Activated gamma-delta T cell treated with Interleukin-2 at 50 U/mL for 16 hours (primary cell): ENCODE data around the gene EXOSC7.
"Not testable (repeated sequence)": the region's sequence is repeated elsewhere in the genome, so short reads cannot be mapped to it uniquely, and the experiment has no call there.

Source experiments
- DNase-seq: peaks from one replicate; pipeline ENCODE4 v3.0.0-alpha.2; 2020

The EXOSC7 gene

DNA sequence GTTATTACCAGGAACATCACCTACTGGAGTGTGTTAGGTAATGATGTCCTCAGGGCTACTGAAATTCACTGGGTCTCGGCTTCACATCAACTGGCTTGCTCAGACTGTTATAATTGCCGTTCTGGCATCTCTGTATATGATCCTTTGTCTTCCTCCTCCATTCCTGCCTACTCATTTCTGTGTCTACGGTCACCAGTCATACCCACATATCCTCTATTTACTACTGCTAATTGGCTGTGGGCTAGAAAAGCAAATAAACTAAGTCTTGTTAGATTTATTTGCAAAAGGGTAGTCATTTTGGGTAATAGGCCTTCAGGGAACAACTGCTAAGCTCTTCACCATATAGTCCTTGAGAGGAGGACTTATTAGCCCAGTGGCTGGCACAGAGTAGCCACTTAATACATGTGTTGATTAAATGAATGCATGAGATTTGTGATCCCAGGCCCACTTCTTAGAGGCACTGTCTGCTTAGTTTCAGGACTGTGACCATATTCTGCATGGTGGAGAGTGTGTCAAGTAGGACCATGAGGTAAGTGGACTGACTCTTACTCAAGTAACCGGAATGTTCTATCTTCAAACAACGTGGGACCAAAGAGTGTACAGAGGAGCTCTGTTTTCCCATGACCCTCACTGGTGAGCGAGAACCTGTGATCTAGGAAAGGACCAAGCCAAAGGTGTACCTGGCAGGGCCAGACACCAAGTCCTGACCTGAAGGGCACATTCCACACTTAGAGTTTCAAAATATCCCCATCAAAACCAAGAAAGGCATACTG is 13.2 kb upstream of the EXOSC7 start:
- no peak for DNase-seq

- no peak for DNase-seq
These were observed 12.3 kb upstream of the EXOSC7 start for GRCh38 chr3:44963571-44964325.

DNA sequence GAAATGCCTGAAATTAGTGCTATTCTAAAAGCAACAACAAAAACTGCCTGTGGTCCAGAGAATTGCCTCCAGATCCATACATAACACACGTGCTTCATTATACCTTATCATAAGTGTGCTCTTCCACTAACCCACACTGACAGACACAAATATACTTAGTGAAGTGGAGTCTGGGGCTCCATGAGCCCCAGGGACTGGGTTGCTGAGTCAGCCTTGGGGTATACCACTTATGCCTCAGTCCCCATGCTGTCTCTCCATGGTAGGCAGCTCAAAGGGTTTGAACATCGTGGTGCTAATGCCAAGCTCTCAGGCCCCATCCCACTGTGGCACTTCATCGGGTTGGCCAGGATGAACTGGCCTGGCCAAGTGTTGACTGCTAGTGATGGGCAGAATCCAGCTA is 10.9 kb upstream of the EXOSC7 start:
- DNase-seq: no peak

DNA sequence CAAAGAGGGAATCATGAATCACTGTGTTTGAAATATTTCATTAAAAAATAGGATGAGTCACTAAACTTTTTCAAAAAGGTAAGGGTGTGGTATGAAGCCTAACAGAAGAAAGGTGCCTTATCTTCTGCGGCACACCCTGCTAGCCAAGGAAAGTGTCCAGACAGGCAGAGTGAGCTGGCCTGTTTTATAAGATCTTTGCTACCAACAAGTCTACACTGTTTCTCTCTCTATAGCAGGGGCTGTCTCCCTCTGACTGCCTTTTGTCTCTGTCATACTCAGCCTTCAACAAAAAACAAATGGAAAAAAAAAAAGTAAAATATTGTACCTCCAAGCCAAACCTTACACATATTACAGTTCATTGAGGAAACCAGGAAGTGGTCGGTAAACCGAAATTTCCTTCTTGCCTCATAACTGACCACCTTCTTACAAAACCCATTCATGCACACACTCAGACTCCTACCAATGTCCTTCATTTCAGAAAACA is 9.2 kb upstream of the EXOSC7 start:
- DNase-seq: no peak

GRCh38 chr3:44968447-44968858 is 7.6 kb upstream of the EXOSC7 start:
- no peak for DNase-seq

DNA sequence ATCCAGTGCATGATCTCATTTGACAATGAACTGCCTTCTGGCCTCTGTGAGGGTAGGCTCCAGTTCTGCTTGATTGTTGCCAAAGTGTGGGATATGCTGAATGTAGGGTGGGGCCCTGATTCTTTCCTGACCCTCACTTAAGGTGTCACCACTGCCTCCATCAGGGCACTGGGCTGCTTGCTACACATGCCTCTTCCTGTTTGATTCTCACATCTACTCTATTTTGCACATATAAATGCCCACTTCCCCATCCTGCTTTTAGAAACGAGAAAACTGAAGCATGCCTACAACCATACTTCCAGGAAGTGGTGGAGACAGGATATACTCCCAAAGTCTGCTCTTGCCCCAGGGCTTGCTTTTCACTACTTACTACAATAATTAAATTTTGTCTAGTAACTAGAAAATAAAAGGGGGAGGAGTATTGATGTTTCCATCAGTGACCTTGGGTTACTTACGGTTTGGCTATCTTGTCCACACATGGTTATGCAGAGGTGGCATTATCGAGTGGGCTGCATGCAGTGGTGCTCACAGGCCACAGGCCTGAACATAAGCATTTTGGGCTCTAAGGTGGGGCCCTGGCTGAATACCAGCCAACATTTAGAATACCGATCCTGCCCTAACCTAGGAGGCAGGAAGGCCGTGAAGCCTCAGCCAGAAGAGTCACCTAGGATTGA is 6.8 kb upstream of the EXOSC7 start:
- DNase-seq: no peak

DNA sequence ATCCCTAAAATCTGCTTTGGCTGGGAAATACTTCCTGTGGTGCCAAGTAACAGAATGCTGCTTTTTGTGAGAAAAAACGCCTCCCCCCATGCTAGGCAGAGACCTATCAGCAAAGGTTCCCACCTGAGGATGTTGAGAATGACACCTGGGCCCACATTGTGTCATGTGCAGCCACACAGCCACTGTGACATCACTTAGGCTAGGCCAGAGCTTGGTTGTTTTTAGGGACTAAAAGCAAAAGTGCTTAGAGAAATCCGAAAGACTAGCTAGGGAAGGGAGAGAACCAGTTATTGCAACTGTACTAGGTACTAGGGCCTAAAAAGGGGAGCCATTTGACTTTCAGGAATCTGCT is 6.2 kb upstream of the EXOSC7 start:
- no peak for DNase-seq

- no peak for DNase-seq
These were observed 5.0 kb upstream of the EXOSC7 start for GRCh38 chr3:44970926-44971490.

- DNase-seq: no peak
These were observed 1.6 kb upstream of the EXOSC7 start for GRCh38 chr3:44974416-44974815.

- no peak for DNase-seq
These were observed 5.2 kb downstream of the EXOSC7 start for GRCh38 chr3:44981220-44981619.

GRCh38 chr3:44981751-44982150 is 5.7 kb downstream of the EXOSC7 start:
- DNase-seq: no peak

DNA sequence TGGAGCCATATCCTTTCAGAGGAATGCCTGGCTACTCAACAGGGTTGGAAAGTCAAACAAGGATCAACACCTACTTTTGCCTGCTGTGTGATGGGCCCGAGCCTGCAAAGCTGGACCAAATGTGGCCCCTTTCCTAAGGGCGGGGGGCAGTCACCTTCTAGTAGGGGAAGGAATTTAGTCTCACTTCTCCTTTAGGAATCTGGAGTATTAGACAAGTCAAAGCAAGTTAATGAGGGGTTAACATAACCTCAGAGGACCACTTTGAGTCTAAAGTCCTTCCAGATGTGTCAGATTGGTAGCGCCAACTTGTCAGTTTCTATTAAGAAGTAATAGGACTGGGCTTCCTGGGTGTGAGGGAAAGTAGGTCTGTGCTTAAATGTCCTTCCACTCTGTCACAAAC is 6.8 kb downstream of the EXOSC7 start:
- DNase-seq: no peak

GRCh38 chr3:44983484-44983941 is 7.5 kb downstream of the EXOSC7 start:
- no peak for DNase-seq

GRCh38 chr3:44984335-44984734 is 8.3 kb downstream of the EXOSC7 start:
- DNase-seq: no peak

DNA sequence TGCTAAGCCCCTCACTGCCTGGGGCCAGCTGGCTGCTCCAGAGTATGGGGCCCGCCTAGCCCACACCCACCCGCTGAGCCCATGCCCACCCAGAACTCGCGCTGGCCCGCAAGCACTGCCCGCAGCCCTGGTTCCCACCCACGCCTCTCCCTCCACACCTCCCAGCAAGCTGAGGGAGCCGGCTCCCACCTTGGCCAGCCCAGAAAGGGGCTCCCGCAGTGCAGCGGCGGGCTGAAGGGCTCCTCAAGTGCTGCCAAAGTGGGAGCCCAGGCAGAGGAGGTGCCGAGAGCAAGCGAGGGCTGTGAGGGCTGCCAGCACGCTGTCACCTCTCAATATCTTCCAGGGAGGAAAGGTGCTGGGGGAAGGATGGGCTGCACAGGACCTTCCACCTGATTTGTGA is 10.3 kb downstream of the EXOSC7 start:
- DNase-seq: not testable (repeated sequence)

- DNase-seq: no peak
These were observed 11.3 kb downstream of the EXOSC7 start for GRCh38 chr3:44987332-44987731.

- DNase-seq: no peak
These were observed 12.0 kb downstream of the EXOSC7 start for GRCh38 chr3:44988073-44988472.

DNA sequence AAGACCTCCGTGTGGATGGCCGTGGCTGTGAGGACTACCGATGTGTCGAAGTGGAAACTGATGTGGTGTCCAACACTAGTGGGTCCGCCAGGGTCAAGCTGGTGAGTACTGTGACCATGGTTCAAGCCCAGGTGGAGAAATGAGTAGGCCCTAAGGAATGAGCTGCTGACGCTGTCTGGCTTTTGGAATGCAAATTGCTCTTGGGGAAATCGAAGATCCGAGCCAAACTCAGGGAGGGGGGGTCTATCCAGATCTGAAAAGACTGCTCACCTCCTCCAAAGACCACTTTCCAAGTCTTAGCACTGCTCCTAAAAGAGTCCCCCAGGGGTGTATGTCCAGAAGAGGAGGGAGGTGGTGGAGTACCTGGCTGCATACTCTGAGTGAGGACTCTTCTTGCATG is 13.1 kb downstream of the EXOSC7 start:
- DNase-seq: no peak

- DNase-seq: no peak
These were observed 13.8 kb downstream of the EXOSC7 start for GRCh38 chr3:44989636-44990373.

GRCh38 chr3:44991326-44991725 is 15.3 kb downstream of the EXOSC7 start:
- no peak for DNase-seq

DNA sequence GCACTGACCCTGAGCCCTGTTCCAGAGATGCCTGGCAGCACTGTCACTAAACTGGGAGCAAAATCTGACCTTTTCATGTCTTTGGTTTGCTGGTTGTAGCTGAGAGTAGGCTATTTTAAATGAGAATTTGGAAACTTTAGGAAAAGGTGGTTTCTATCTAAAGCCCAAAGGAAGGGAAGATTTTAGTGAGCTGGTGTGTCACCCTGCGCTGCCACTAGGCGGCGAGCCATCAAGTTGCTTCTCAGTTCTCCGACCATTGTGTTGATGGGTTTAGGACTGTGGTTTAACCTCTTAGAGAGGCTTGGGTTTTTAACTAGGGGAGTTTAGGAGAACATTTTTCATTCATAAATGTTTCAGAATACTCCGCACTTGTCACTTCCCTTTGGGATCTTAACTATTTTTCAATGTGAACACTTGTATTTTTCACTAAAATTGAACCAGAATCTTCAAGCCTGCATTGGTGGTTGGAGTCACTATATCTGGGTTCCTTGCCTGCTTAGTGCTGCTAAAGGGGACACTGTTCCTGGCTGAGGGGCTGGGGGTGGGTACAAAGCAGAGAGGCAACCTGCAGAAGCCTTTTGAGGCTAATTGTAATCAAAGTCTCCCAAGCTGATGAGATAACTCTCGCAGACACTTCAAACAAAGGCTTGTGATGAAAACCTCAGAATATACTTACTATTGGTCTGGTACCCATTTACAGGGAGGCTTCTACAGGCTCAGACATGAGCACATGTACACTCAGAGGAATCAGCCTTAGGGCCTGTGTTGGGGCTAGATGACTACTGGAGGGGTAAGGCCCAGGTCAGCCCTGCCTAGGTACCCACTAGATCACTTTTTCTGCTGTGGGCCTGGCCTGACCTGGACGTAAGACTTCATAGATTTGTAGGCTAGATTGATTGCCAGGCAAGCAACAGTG is 16.8 kb downstream of the EXOSC7 start:
- DNase-seq: no peak
